Stimulated activated CD4-positive, alpha-beta T cell treated with anti-CD3 and anti-CD28 coated beads, Interleukin-12 subunit alpha, Interleukin-12 subunit beta, amount 100 ng/mL, for 24 hours (primary cell): ENCODE measurements around the gene PRDM1.

ENCODE experiments used
- DNase-seq, 2 experiments: peaks; one replicate each; pipeline ENCODE4 v3.0.0-alpha.2; 2020; ENCODE audit warnings: low read depth in 2 of 2

The PRDM1 gene

DNA sequence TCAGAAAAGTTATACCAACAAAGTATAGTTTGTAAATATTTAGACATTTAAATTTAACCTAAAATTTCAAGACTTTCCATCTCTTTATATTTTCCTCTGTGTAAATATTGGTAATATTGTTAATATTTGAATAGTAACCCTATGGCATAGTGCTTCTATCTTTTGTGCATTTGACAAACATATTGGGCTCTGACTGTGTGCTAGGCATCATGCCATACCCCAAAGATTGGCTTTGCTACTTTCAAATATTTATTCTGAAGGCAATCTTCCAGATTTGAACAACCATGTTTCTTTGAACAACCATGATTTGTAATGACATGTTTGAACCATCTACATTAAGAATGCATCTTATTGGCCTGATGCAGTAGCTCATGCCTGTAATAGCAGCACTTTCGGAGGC is 15.5 kb upstream of the PRDM1 start:
- no peak for DNase-seq

DNA sequence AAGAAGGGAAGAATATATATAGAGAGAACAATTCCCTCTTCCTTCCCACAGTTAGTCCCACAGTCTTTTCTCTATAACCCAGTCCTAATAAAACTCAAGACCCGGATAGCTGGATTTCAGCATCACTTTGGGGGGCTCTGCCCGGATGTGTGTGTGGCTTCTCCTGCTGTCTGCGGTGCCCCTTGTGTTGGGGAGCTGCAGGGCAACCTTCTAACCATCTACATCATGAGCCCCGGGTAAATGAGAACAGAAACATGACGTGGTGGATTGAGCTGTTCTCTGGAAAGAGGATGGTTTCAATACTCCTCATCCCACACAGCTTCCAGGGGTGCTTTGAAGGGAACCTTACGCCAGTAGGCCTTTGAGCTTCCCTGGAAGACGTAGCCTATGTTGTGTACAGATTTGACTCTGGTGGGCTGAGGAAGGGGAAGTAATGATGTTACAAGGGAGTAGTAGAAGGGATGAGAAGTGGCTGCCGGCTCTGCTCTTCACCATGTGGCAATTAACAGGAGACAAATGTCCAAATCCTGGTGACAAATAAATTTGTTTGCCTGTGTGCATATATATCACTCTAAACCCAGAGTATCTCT is 13.5 kb upstream of the PRDM1 start:
- DNase-seq, result no peak

DNA sequence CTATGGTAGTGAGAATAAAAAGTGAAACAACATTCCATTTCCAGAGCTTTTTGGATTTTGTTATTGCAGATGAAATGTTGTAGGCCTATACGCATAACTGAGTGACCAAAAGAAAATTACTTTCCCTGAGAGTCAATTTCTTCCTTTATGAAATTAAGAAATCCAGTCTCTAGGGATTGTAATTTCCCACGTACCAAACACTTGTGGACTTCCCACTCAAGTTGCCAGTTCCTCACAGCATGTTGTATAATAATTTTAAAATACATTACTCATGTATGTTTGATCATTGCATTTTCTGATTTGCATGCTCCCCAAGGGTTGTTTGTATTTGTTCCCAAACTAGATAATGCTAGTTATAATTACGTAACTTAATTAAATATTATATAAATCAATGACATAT is 12.0 kb upstream of the PRDM1 start:
- no peak for DNase-seq

DNA sequence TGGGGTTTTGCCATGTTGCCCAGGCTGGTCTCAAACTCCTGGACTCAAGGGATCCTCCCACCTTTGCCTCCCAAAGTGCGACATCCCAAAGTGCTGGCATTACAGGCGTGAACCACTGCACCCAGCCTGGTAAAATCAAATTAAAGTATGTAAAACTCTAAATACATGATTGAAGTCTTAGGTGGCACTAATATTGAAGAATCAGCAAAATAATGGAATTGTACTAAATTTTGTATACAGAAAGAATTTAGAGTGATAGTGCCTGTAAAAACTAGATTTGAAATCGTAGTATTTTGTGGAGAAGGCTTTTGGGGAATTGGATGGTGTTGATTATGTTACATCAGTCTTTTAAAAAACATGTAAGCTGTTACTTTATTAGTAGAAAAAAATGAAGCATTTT is 10.0 kb upstream of the PRDM1 start:
- no peak for DNase-seq

DNA sequence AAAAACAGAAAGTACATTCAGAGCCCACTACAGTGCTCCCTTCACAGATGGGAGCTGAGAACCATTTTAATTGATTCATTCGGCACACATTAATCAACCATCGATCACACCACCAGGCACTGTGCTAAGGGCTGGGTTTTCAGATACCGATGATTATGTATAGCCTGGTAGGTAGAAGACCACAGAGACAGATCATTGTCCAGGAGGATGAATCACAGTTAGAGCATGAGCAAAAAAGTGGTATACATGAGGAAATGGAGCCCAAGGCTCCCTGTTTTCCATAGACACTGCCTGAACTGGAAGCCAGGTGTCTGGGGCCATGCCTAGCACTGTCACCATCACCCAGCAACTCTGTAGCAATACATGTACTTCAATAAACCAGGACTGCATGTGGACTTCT is 9.0 kb upstream of the PRDM1 start:
- no peak for DNase-seq

DNA sequence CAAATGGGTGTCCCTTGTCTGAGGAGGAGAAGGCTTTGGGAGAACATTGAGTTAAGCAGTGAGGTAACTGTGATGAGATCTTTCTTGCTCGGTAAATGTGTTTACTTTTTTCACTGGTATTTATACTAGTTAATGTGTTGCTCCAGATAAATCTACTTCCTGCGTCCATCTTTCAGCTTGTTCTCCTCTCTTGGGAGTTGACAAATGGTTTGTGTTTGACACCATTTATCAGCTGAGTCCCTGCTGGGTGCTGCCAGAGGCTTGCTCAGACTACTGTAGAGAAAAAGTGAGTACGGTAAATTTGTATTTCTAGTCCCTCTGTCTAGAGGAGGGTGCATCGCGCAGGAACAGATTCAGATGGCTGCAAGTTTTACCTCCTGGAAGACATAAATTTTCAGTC is 8.3 kb upstream of the PRDM1 start:
- DNase-seq, result no peak

DNA sequence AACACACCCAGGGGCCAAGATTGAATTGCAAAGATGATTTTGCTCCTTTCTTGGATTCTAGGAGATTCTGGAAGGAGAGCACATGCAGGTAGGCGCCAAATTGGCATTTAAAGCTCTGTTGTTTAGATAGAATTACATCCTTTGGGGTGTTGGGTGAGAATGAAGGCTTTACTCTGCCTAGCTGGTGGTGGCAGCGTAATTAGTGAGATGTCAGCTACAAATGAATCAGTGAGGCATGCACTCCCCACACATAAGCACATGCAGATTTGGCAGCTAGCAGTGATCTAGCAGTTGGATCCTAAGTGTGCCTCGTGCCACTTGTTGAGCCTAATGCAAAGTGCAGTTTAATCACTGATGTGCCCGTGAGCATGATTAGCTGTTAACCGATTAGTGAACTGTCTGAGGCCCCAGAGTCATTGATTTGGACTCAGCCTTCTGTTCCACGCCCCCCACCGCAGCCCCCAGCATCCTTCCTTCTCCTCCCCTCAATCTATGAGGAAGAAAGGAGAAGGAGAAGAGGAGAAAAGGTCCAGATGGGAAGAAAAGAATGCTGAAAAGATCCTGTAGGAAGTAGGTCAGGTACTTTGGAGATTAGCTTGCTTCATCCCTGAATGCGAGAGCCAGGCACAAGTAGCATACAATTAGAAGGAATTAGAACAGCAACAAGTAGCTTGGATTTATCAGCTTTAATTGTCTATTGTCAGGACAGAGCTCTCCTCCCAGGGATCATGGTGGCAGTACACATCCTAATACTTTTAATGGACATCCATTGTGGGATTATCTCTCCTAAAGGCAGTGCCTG is 6.0 kb upstream of the PRDM1 start:
- no peak for DNase-seq

DNA sequence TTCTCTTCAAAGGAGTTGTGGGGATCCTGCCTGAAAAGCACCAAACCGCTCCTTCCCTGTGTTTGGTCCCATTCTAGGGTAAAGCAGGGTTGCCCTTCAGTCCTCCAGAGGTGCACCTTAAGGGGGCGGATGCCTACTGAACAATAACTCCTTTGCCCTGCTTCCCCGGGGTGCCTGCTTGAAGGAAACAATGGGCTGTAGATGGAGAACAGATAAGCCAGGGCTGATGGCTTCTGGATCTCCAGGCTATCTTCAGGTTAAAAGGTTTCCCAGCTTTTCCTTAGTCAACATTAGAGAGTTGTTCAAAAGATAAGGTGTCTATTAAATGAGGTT is 5.4 kb upstream of the PRDM1 start:
- DNase-seq, result no peak

DNA sequence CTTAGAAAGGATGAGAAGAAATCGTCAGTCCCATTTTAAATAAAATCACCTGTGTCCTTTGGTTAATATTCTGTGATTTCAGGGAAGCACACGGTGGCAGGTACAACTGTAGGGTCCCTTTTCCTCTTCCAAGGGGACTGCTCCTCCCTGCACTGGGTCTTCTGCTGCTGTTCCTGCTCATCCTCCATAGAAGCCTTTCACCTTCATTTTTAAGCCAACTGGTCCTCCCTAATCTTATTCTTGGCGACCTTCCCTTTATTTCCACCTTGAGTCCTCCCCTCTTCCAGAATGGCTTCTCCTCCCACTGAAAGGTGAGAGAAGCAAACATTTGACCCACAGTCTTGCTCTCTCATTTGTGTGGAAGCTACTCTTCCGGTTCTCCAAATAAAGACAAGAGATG is 4.4 kb upstream of the PRDM1 start:
- no peak for DNase-seq

DNA sequence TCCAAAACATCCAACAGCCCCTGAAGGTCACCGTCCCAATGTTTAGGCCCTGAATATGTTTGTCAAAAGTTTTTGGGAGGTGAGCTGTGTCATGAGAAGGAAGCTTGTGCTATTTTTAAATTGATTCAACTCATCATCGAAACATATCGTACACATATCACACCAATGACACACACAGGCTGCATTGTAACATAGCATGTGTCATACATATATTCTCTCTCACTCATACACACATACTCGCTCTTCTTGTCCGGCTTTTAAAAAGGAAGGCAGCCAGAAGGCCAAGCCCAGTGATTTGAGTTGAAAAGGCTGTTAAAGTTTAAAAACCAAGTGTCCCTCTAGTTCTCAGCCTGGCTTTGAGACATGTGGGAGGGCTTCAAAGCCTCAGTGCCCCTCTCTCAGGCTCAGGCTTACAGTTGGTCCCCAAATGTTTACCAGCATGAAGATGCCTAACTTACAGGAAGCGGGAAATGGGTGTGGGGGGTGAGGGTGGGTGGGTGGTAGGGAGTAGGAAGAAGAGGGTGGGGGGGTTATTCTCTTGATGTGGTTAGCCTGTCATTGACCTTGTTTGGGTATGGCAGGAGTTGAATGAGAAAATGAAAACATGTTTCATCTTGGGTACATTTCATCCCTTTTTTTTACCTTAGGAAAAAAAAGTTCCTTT is 3.3 kb upstream of the PRDM1 start:
- no peak for DNase-seq

DNA sequence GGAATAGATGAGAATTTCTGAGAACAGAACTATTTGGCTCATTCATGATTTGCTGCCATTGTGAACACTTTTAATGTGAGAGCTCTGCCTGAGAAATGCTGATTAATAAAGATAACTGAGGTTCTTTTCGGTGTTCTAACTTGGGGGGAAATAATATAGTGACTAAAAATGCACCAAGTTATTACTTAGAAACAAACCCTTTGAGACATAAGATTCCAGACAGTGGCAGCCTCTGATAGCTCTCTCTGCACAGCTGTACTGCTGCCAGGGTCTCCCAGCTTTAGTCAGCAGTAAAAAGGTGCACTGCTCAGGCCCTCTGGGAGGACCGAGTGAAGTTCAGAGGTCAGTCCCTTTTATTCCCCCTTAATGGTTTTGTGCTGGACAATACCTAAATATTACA is 2.5 kb upstream of the PRDM1 start:
- DNase-seq, result no peak

DNA sequence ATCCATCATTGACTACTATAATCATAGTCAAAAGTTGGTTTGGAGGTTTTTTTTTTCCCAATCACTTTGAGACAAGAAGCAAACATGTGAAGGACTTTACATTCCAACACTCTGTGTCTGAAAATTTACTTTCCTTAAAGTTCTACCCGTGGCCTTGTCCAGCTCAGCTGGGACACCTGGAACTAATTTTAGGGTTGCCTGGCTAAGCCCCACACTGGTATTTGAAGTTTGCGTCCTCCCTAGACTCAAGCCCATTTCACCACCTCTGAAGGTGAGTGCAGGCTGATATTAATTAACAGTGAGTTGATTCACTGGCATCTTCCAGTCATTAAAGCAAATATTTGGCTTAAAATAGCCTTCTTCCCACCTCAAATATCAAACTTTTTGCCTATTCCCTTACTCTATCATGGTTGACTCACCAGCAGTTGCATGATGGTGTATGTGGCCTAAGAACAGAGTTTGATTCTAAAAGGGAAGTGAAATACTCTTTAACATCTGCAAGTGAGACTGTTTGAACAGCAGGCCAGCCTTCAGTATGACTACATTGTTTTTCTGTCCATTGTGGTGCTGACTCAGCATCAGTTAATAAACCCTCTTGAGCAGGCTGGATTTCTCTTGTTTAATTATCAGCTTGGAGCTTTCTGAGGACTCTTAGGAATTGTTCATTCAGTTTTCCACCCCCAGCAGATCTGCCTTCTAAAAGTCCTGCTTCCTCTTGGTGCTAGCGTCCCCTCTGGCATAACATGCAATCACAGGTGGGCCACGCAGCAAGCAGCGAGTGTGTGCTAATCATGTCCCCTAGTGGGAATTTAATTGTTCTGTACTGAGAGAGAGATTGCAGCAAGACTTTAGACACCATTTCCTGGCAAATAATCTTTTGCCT is 1.8 kb upstream of the PRDM1 start:
- no peak for DNase-seq

DNA sequence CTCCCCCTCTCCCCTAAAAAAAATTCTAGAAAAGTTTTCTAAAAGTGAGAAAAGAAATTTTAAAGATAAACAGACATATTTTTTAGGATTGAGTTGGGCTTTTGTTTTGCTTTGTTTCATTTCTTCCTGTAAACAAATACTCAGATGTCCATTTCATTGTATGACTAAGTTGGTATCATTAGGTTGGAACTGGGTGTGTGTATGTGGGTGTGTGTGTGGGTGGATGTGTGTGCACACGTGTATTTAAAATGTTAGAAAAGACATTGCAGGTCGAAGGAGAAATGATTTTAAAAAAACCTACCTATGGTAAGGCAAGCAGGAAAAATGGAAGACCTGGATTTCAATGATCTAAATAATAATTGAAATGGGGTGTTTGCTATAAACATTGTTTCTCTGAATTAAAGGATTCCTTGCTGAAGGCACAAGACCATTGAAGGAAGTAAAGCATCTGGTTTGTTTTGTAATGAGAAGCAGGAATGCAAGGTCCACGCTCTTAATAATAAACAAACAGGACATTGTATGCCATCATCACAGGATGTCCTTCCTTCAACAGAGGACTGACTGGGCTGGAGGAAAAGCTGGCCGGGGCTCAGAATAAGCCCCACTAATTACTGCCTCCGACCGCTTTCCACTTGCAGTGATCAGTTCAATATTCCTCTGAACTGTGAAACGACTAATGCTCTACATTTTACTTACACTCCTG is 996 bp upstream of the PRDM1 start:
- no peak for DNase-seq

DNA sequence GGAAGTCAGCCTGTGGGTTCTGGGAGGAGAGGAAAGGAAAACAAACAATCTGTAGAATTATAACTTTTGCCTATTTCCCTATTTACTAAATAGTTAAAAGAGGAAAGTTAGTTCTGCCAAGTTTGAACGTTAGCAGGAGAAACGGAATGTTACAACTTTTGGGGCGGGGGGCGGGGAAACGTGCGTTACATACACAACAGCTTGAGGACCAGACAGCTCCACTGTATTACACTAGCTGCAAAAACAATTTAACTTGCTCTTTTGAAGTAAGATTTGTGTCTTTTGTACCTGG is 498 bp upstream of the PRDM1 start:
- no peak for DNase-seq

DNA sequence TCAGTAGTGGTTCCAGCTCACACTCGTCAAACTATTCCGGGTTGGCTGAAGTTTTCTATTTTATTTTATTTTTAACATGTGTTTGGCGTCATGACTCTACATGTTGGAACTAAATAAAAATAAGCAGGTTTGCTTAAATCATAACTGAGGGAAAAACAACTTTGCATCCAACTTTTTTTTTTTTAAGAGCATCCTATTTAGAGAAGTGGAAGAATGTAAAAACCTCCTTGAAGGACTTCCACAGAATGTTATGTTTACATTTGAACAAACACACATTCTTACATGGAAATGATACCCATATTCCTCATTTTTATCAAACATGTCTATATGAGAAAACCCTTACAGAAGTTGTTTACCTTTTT is 659 bp downstream of the PRDM1 start:
- no peak for DNase-seq

DNA sequence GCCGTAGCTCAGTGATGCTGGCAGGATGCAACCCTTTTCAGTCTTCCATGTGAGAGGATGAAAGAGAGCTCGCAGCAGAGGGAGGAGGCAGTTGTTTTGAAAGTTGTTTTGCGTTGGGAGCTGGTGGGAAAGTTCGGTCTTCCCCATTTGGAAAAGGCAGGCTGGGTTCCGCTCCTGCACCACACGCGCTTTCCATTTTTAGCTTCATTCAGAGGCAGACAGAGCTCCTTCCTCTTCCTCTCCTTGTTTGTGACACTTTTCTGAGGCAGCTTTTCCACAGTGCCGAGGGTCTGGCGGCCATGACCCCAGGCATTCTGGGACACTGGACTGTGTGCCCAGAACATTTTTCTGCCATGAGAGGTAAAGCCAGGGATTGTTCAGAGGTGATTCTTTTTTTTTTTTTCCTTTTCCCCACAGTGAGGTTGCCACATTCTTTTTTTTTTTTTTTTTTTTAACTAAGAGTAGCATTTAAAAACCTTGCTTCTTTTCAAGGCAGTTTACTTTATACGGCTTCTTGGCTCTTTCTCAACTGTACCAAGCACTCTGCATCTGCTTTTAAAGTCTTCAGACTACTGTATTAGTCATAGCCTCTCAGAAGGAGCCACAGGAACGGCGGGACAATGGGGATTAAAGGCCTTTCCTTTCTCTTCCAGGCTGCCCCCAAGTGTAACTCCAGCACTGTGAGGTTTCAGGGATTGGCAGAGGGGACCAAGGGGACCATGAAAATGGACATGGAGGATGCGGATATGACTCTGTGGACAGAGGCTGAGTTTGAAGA is 1.6 kb downstream of the PRDM1 start:
- DNase-seq, result no peak

DNA sequence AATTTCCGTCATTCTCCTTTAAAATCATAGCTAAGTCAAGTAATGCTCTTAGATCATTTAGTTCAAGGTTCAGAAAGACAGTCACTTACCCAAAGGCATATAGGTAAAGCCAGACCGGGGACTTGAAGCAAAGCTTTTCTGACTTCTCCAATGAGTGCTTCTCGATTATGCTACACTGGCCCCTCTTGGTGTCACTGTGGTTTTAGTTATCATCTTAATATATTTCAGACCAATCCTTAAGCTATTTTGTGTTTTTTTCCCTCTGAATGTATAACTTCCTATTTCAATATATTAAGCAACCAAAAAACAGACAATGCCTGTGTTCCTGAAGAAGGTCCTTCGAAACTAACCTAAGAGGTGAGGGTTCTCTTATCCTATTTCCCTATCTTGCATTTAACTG is 3.9 kb downstream of the PRDM1 start:
- no peak for DNase-seq

DNA sequence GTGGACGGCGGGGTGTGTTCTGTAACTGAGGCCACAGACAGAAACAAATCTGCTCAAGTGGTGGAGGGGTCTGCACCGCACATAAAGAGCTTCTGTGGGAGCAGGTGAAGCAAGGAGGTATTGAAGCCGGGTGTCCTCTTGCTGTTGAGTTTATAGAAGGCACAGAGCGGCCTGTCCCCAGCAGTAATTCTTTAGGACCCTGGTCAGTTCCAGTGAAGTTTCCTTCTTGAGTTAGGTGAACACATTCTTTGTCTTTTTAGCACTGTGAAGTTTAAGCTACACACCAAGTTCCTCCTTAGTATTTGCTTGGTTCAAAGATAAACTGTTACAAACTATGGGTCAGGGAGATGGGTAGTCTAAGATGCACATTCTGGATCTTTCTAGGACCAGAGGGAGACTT is 6.1 kb downstream of the PRDM1 start:
- DNase-seq, result no peak

DNA sequence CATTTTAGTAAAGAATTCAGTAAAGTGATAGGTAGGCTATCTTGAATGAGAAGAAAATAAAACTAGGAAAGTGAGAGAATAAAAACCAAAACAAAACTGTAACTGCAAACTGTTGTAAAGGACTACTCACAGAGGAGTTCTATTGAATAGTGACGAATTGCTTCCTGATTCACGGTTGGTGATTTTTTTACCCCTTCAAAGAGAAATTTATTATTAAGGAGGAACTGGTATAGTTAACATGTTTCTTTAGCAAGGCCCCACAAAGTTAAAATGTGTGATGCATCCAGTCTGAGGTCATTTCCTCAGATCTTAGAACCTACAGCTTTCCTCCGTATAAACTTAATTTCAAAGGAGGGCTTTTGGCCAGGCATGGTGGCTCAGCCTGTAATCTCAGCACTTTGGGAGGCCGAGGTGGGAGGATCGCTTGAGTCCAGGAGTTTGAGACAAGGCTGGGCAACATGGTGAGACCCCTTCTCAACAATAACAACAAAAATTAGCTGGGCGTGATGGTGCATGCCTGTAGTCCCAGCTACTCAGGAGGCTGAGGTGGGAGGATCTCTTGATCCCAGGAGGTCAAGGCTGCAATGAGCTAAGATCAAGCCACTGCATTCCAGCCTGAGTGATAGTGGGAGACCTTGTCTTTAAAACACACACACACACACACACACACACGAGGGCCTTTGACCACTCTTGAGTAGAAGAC is 8.3 kb downstream of the PRDM1 start:
- no peak for DNase-seq

DNA sequence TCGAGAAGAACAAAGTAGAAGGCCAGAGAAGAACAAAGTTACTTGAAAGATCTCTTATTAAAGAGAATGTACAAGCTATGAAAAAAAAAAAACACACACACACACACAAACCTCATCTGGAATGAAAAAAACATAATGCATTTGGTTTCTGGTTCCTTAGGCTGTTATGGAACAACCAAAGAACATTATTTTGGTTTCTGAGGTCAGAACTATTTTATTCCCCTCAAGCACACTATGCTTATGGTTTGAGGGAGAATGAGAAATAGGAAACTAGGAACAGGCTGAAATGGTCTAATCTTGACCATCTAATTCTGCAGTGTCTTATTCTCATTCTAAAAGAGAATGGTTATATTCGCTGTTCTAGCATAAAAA is 8.8 kb downstream of the PRDM1 start:
- DNase-seq, result no peak
